A673 (cell line): ENCODE results near the gene CDH23.

Experiments used
- CTCF ChIP-seq: fragments of 300-800, 200-600 bp; sonication (generic); conservative IDR thresholded peaks from 2 replicates; pipeline ENCODE4 v1.5.1; 2017; ENCODE audit warnings: low read depth, mild to moderate bottlenecking, antibody characterized with exemption, low read length, moderate library complexity, mixed read lengths
- EZH2 ChIP-seq: fragments of 200-600 bp; sonication (generic); IDR thresholded peaks from 2 replicates; pipeline ENCODE4 v1.6.1; 2017; ENCODE audit warnings: borderline replicate concordance, low read depth, mild to moderate bottlenecking, mixed read lengths, antibody characterized with exemption, low read length; ENCODE audit not compliant: poor library complexity, severe bottlenecking

- TF ChIP-seq EZH2: no peak
- TF ChIP-seq CTCF: no peak
These were observed 97.8 kb downstream of the CDH23 start for GRCh38 chr10:71494476-71494875.
